NCI-H510A (cell line): Measurements from ENCODE around the gene NEDD8.

Experiments
- DNase-seq: peaks from one replicate; lab custom pipeline; 2025; lab: John Stamatoyannopoulos, UW

Gene NEDD8

DNA sequence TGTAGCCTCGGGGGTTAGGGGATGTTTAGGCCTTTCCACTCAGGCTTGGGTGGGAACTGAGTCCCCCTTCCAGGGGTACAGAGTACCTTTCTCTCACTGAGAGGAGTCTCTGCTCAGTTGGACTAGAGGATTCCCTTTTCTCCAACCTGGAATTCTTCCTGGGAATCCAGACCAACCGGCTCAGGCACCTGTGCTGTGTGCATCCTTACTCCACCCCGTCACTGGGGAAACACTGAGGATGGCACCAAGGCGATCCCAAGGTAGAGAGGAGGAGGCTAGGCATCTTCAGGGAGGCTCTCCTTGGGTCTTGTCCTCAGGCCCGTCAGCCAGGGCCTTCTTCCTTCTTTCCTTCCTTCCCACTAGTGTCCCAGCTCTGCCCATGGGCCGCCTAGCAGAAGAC is 31.7 kb upstream of the NEDD8 start:
- no peak for DNase-seq

DNA sequence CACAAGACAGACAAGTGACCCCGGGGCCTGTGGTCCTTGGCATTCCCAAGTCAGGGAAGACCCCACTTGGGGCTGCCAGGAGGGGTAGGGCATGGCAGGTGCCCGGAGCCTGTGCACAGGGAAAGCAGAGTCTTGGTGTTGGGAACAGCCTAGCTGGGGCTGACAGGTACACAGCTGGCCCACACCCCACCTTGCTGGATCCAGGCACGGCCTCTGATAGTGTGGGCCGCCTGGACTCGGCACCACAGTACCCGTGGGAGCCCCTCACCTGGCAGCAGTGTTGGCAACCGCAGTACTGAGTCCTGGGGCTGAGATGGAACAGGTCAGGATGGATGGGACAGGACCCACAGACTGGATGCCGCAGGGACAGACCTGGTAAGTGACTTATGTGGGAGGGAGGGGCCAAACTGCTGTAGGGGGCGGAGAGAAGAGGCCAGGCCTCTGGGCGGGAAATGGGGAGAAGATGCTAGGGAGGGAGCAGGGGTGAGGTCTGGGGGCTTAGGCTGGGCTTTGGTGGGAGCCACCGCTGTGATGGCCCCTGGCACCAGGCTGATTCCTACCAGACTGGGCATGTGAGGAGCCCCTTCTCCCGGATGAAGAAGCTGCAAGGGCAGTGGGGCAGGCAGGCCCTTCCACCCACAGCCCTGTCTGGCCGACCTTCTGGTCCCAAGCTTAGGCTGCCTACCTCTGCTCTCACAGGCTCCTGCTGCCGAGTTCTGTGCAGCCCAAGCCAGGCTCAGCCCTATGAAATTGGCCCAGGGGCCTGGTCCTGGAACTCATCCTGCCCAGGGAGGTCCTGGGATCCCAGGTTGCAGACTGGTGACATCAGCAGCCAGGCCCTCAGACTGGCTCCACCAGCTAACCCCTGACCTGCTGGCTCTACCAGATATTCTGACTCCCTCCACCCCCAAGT is 30.9 kb upstream of the NEDD8 start, which contains the start of gene TGM1:
TSS of gene TGM1 (minus strand) at position 357 of the 913 bp plus-strand sequence. CDS start 825 bp downstream, outside the sequence.
- no peak for DNase-seq

DNA sequence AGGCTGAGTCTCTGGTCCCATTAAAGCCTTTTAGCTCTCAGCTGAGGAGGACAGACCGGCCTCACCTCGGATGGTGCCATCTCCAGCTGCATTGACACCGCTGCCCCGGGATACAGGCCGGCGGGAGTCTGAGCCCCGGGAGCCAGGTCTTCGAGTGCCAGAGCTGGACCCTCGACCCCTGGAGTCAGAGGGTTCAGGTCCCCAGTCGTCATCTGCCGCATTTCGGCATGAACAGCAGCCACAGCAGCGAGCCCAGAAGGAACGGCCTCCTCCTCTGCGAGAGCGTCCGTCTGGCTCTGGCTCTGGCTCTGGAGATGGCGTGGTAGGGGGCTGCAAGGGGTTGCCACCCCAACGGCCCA is 29.8 kb upstream of the NEDD8 start:
- DNase-seq = no peak

DNA sequence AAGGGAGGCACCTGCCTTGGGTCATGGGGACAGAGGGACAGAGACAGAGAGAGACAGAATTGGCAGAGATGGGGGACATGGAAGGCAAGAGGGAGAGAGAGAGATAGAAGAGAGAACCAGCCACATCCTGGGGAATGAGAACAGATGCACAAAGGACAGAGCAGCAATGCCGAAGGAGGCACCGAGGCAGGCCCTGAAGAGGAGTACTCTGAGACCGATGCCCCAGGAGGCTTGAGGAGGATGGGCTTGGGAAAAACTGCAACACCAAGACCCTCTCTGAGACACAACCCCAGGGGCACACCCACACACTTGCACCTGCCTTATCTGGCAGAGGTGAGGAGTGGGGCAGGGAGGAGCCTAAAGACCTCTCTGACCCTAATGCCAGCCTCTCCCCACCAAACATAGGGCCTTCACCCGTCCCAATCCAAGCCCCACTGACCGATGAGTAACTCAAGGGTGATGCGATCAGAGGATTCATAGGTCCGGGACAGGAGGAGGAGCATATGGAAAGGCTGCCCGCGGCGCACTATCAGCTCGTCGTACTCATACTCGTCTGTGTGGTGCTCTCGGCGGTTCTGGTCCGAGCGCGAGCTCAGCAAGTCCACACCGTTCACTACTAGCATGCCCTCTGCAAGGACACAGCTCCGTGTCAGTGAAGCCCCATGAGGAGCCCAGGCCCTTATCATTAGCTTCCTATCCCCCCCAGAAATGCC is 29.2 kb upstream of the NEDD8 start:
- DNase-seq = no peak

DNA sequence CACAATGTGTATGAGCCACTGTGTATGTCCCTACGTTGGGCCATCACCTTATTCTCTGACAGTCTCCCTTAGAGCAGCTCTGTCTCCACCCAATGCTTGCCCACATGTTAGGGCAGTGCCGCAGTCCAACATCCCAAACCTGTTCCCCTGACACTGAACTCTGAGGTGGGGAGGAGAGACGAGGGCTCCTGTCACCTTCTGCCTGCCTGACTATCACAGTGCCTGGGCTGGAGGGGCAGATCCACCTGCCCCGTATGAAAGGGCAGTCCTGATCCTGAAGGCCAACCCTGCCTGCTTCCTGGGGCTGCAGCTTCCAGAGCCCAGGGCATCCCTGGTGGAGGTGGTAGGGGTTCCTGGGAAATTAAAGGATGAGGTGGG is 28.6 kb upstream of the NEDD8 start:
- DNase-seq = no peak

DNA sequence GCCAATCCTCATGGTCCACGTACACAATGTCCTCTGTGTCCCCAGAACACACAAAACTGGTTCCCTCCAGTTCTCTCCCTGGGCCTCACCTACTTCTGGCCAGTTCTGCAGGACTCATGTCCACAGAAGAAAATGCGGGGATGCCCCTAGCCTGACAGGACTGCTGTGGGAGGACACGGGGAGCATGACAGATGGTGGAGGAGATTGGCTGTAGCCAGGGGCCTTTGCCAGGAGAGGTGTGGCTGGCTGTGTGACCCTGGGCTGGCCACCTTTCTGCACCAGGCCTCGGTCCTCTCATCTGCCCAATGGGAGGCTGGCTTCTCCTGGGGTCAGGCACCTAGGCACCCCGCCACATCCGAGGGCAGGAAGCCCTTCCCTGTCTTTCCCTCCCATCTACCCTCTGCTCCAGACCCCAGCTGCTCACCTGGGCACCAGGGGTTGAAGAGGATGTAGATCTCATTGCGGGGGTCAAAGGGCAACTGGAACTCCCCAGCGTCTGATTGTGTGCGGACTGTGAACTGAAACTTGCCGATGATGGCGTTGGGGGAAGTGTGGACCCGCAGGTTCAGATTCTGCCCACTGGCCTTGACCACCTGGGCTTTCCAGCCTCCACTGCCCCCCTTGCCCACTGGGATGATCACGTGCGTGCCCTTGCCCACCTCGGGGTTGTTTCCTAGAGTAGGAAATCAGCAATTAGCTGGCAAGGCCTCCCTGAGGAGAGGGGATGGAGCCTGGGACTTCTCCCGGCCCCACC is 28.0 kb upstream of the NEDD8 start:
- DNase-seq = no peak

DNA sequence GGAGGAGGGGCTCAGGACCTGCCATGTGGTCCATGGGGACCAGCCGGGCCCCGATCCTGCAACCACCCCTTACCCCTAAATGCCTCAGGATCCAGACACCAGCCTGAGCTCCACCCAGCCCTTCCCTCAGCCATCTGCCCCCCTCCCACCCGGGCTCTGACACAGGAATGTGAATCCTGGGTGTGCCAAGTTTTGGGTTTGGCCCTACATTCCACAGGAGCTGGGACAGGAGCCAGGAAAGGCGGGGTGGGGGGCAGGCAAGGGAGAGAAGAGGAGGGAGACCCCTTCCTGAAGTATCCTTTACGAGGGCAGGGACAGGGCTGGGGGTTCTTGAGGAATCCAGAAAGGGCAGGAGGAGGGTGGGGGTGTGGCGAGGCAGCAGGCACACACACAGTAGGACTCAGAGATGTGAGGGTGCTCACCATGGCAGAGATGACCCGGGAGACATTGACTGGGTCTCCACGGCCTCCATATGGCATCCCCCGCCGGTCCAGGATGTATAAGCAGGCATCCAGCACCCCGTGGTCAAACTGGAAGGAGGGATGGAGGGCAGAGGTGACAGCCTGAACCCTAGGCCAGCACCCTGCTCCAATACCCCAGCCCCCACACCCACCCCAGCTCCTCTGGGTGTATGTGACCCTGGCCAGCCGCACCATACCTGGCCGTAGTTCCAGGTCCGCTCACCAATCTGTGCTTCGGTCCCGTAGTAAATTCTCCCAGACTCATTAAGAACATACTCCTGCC is 27.3 kb upstream of the NEDD8 start:
- no peak for DNase-seq

DNA sequence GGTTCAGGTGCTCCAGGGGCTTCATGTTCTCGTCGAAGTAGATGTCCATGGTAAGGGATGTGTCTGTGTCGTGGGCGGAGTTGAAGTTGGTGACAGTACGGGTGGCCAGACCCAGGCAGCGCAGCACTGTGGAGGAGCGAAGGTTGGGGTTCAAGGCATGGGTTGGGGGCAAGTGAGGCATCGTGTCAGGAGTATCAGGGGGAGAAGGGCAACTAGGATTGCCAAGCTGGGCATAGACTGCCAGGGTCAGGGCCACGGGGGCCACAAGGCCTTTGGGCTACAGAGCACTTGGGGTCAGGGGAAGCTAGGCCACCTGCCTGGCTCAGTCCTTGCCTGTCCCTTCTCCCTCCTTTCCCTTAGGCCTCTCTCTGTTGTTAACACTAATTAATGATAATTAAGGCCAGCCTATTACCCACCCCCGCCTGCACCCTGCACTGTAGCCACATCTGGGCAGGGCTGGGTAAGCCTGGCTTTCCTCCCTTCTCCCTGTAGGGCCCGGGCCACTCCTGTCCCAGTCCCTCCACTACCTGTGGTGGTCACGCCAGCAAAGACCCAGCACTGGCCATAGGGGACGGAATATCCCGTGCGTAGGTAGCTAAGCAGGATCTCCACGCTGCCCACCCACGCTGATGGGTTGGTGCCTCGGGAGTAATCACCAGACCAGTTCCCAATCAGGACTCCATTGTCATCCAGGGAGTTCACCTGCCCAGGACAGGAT is 26.5 kb upstream of the NEDD8 start:
- DNase-seq = no peak

DNA sequence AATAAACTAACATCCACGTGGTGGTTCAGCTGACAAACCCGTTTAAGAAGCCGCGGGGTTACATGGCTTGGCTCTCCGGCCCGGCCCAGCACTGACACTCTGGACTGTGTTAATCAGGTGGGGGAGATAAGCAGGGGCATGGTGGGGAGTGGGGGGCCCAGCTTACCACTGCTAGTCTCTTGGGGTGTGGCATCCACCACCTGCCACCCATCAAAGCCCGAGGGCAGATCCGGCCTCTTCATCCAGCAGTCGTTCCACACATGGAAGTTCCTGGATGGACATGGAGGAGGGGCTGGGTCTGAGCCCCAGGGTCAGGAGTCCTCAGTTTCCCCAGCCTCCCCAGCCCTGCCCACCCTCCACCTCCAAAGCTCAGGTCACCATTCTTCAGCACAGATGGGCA is 26.0 kb upstream of the NEDD8 start:
- no peak for DNase-seq

DNA sequence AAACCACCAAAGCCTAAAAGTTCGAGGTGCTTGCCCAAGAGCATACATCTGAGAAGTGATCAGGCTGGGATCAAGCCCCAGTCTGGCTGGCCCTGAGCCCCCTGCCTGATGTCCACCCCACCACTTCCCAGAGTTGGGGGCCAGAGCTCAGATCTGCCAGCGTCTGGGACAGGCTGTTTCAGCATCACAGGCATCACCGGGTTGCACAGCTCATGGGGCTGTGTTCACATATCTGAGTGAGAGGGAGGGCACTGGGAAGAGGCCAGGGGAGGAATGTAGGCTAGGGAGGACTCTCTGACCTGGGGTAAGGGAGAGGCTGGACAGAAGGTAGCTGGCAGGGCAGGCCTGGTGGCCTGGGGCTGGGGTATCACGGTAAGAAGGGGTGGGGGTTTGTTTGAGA is 24.8 kb upstream of the NEDD8 start:
- no peak for DNase-seq

DNA sequence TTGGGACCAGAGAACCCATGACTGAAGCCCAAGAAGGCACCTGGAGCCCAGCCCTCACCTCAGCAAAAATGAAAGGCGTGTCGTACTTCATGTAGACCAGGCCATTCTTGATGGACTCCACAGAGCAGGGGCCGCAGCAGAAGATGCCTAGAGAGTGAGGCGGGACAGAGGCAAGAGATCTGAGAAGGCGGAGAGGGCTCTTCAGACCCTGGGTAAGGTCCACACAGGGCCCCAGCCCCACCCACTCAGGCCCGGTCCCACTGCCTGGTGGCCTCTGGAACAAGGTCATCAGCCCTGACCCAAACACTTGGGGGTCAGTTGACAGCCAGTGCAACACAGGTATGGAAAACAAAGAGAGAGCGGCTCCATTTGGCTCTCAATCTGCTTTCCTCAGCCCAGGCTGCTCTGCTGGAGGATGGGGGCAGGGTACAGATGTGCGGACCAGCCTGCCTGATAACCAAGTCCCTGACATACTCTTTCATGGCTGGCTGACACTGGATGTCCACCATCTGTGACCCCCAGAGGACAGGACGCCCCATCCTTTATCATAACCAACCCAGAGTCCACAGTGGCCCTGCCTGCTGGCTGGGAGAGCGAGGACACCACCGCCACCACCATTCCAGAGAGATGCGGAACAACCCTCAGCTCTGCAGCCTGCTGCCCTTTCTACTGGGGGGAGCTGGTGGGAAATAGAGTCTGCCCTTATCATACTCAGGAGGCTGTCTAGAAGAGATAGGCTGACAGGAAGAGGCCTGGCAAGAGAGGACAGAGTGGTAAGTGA is 24.0 kb upstream of the NEDD8 start:
- no peak for DNase-seq

DNA sequence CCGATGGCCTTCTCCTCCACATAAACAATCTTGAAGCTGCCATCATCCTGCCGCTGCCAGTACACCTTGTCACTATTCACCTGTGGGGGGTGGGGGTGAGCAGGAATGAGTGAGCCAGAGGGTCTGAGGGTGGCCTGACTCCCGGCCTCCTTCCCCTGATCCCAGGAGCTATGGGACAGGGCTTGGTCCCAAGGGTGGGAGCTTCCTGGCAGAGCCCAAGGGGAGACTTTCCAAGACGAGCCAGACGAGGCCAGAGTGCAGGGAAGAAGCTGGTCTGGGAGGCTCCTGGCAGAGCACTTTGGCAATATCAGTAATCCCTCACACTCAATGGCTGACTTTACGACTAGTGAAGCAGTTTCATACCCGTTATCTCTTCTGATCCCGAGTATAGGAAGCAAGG is 23.3 kb upstream of the NEDD8 start:
- DNase-seq = no peak

DNA sequence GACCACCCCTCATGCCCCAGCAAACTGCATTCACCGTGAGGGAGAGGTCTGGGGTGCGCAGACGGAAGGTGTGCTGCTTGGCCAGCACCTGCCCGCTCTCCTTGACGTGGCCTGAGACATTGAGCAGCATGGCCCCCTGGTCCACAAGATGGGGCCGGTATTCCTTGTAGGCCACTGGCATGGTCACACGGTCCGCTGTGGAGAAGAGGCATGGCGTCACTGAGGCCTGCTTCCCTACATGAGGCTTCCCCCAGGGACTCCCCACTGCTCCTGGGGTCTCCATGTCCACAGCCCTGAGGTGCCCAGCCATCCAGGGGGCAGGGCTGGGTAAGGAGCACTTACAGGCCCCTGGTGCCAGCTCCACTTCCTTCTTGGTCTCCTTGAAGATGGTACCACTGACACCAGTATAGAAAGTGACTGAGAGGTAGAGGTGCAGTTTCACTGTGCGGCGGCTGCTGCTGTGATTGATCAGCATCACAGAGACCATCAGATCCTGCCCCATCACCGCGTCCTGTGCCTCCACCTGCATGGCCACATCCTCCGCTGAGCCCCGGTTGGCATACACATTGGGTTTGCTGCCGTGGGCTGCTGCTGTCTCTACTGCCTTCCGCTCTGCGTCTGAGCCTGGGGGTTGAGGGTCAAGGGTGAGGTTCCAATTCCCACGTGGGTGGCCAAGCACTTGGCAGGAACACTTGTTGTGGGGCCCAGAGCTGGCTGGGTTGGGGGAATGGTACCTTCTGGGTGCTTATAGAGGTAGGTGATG is 22.6 kb upstream of the NEDD8 start:
- no peak for DNase-seq

DNA sequence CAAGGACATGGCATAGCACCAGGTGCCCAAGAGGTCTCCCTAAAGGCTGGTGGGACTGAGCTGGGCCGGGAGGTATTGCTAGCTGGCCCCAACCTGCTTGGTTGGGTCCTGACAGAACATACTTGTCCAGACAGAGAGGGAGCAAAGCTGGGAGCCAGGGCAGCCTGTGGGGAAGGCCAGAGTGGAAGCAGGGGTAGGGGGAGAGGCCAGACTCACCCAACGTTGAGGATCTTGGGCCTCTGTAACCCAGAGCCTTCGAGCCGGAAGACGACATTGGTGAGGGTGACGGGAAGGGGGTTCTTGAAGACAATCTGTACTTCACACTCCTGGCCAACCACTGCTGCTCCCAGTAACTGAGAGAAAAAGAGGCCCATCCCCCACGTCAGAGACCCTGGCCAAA is 21.8 kb upstream of the NEDD8 start:
- no peak for DNase-seq

DNA sequence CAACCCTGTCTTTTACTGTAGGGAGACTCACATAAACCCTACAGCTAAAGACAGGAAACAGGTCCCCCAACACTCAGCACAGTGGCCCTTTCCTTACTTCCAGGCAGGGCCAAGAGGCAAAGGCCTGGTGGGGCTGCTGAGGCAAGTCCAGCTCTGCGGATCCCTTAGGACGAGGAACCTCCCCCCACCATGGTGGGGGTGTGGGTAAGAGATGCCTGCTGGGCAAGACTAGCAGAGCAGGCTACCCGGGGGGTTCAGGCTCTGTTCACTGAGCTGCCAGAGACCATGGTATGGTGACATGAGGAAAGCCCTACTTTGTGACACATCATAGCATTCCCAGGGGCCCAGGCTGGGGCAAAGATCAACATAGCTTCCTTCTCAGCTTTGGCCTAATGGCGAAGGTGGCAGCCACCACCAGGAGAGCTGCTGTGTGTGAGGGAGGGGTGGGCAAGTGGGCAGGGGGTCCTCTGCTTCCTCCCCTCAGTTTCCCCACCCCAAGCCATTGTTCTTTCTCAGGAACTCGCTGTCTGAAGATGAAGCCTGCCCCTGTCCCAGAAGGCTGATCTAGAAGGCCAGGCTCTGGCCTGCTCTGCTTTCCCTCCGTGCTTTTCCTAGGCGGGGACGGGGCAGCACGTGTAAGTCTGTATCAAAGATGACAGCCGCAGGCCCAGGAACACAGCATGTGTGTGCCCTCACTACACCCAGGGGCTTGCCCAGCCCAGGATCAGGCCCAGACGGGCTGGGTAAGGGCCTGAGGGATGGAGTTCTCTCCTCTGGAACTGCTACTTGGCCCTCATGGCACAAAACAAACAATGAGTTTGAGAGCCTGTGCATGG is 20.3 kb upstream of the NEDD8 start:
- no peak for DNase-seq

DNA sequence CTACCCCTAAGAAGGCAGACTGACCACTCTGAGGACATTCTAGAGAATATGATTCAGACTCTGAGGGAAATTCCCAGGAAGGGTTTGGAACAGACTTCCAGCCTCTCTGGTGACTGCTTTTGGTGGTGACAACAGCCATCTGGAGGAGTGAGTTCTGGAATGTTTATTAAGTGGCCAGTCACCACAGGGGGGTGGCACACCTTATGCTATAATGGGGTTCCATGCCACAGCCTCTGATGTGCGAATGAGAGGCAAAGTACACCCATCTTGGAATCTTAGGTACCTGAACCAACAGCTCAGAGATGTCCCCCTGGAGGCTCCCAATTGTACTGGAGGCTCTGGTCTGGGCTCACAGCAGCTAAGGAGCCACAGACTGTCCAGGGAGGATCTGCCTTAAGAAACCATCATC is 19.7 kb upstream of the NEDD8 start:
- no peak for DNase-seq

DNA sequence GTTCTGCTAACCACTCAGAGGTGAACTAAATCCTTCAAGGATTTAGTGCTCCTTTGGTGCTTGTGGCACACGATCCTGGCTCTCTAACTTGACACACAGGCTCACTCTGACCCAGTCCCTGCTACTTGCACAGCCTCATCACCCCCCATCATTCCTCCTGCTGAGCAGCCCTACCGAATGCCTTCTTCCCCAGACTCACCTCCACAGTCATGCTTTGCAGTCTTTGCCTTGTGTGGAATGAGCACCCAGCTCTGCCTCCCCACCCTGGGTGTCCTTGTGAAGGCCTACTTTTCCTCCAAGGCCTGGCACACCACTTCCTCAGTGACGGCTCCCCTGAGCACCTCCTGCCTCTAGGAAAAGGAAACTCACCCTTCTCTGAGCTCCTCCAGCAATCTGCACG is 18.2 kb upstream of the NEDD8 start:
- no peak for DNase-seq

DNA sequence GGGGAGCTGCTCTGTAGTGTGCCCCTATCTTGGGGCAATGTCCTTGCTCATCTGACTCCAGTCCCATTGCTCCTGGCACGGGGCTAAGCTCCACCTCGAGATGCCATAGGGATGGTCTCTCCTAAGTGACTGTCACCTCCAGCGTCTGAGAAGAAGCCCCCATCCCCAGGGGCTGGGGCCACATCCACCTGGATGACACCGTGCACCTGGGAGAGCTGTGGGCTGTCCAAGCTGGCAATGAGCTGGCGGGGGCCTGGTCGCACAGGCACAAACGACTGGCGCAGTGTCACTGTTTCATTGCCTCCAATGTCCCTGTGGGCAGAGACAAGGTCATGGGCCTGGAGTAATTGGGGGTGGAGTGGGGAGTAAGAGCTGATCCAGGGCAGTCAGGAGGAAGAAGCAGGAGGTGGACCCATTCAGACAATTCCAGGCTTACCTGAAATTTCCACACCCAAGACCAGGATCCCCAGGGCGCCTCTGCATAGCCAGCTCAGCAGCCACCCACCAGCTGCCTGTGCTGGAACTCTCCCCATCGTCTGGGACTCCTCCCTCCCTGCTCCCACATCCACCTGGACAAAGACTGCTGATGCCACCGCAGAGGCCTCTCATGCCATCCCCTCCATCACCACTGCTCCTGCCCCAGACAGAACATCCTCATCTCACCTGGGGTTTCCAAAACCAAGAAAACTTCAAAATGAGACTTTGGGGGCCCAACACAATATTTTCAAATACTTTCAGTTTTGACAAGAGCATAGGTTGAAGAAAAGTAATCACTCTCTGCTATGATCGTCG is 17.3 kb upstream of the NEDD8 start:
- DNase-seq = no peak
